HepG2 (cell line): ENCODE results near the gene P2RY2. TPM values are rescaled to one million over a fixed set of nuclear protein-coding genes. Genes with fewer than 3 reads are reported as not detected.

Experiments used
- AGO2 ChIP-seq: fragments of 200-400 bp; formaldehyde crosslinking; optimal IDR thresholded peaks from 2 replicates; pipeline ENCODE3; 2017; ENCODE audit warnings: mild to moderate bottlenecking, low read depth, low read length, moderate library complexity
- KLF12 ChIP-seq: sonication (generic); formaldehyde crosslinking; IDR thresholded peaks from 2 replicates; pipeline ENCODE4 v1.4.0; 2020; ENCODE audit warnings: missing genetic modification reagents, borderline replicate concordance
- MAZ ChIP-seq, 2 experiments: sonication (generic) in 1 of 2; formaldehyde crosslinking in 1 of 2; IDR thresholded peaks; 2 replicates each; pipeline versions ENCODE4 v1.5.0 to v1.6.1; 2012 to 2020; ENCODE audit warnings: low read depth in 2 of 2, mild to moderate bottlenecking in 2 of 2, borderline replicate concordance in 1 of 2, improper control_type of control experiment in 1 of 2, low read length in 1 of 2, missing genetic modification reagents in 1 of 2, moderate library complexity in 1 of 2
- NR2C2 ChIP-seq: sonication (generic); formaldehyde crosslinking; IDR thresholded peaks from 2 replicates; pipeline ENCODE4 v1.4.0; 2020; ENCODE audit warnings: missing genetic modification reagents, mild to moderate bottlenecking, moderate library complexity, borderline replicate concordance
- SPEN ChIP-seq: sonication (generic); formaldehyde crosslinking; IDR thresholded peaks from 2 replicates; pipeline ENCODE4 v1.5.1; 2020; ENCODE audit warnings: low read depth, mild to moderate bottlenecking, missing genetic modification reagents
- SRY ChIP-seq: sonication (generic); formaldehyde crosslinking; IDR thresholded peaks from 2 replicates; pipeline ENCODE4 v1.8.0; 2022; ENCODE audit warnings: mild to moderate bottlenecking, missing genetic modification reagents
- TAF15 ChIP-seq: fragments of 200-400 bp; formaldehyde crosslinking; IDR thresholded peaks from one replicate; pipeline ENCODE4 v1.6.1; 2018; ENCODE audit warnings: mild to moderate bottlenecking, low read depth, low read length; ENCODE audit not compliant: poor library complexity, severe bottlenecking
- TBX3 ChIP-seq: fragments of 450-650 bp; IDR thresholded peaks from 2 replicates; pipeline ENCODE4 v1.6.1; 2017; ENCODE audit warnings: antibody characterized with exemption, mild to moderate bottlenecking, inconsistent platforms, borderline replicate concordance
- WIZ ChIP-seq: sonication (generic); formaldehyde crosslinking; IDR thresholded peaks from 2 replicates; pipeline ENCODE4 v1.5.1; 2020; ENCODE audit warnings: mild to moderate bottlenecking, missing genetic modification reagents
- YEATS4 ChIP-seq: sonication (generic); formaldehyde crosslinking; IDR thresholded peaks from 2 replicates; pipeline ENCODE4 v1.4.0; 2020; ENCODE audit warnings: missing genetic modification reagents, borderline replicate concordance
- ZBTB20 ChIP-seq: sonication (generic); formaldehyde crosslinking; IDR thresholded peaks from 2 replicates; pipeline ENCODE4 v1.8.1; 2023; ENCODE audit warnings: missing genetic modification reagents, low read depth, mild to moderate bottlenecking, borderline replicate concordance
- ZIK1 ChIP-seq: sonication (generic); formaldehyde crosslinking; IDR thresholded peaks from 2 replicates; pipeline ENCODE4 v1.5.0; 2020; ENCODE audit warnings: mild to moderate bottlenecking, low read depth, missing genetic modification reagents, borderline replicate concordance
- ZNF232 ChIP-seq: sonication (generic); formaldehyde crosslinking; IDR thresholded peaks from 2 replicates; pipeline ENCODE4 v1.4.0; 2020; ENCODE audit warnings: missing genetic modification reagents, borderline replicate concordance
- ZNF263 ChIP-seq: sonication (generic); formaldehyde crosslinking; IDR thresholded peaks from 2 replicates; pipeline ENCODE4 v1.4.0; 2020; ENCODE audit warnings: missing genetic modification reagents
- ZNF382 ChIP-seq: sonication (generic); formaldehyde crosslinking; IDR thresholded peaks from 2 replicates; pipeline ENCODE4 v1.5.0; 2020; ENCODE audit warnings: missing genetic modification reagents, mild to moderate bottlenecking, borderline replicate concordance
- ZNF547 ChIP-seq: sonication (generic); formaldehyde crosslinking; IDR thresholded peaks from 2 replicates; pipeline ENCODE4 v1.5.1; 2020; ENCODE audit warnings: mild to moderate bottlenecking, missing genetic modification reagents
- ZNF709 ChIP-seq: sonication (generic); formaldehyde crosslinking; IDR thresholded peaks from 2 replicates; pipeline ENCODE4 v1.5.0; 2020; ENCODE audit warnings: mild to moderate bottlenecking, missing genetic modification reagents
- ZNF761 ChIP-seq: sonication (generic); formaldehyde crosslinking; conservative IDR thresholded peaks from 2 replicates; pipeline ENCODE4 v1.4.0; 2020; ENCODE audit warnings: mild to moderate bottlenecking, missing genetic modification reagents
- ZNF777 ChIP-seq: sonication (generic); formaldehyde crosslinking; IDR thresholded peaks from 2 replicates; pipeline ENCODE4 v1.4.0; 2020; ENCODE audit warnings: missing genetic modification reagents
- polyA plus RNA-seq, 8 experiments: library from polyadenylated mRNA; depleted of rRNA in 3 of 8; stranded (reverse) in 7 of 8; unstranded in 1 of 8; fragments of >200 nt; fragmentation: Illumina TruSeq in 4 of 8; extraction: Trizol in 4 of 8; gene quantifications; 2 replicates each; pipeline versions ENCODE4 v1.2.1 to v1.2.3, GENCODE V29; 2011 to 2016; ENCODE audit warnings: low read depth in 4 of 8, missing spikeins in 1 of 8, mixed read lengths in 1 of 8; ENCODE audit not compliant: insufficient read depth in 1 of 8
- total RNA-seq, 5 experiments: library from RNA; depleted of rRNA; stranded (reverse); fragments of >200 nt; fragmentation: Illumina TruSeq; extraction: Trizol; gene quantifications; 2 replicates each; pipeline ENCODE4 v1.2.3, GENCODE V29; 2016; ENCODE audit warnings: low read depth in 1 of 5
- TF ChIP-seq, protein P1 (sequence below): sonication (generic); formaldehyde crosslinking; IDR thresholded peaks from 2 replicates; pipeline ENCODE4 v1.9.0; 2021; ENCODE audit warnings: missing genetic modification reagents, borderline replicate concordance
- TF ChIP-seq, protein P2 (sequence below): sonication (generic); formaldehyde crosslinking; IDR thresholded peaks from 2 replicates; pipeline ENCODE4 v1.8.0; 2022; ENCODE audit warnings: mild to moderate bottlenecking, missing genetic modification reagents, moderate library complexity
- TF ChIP-seq, protein P3 (sequence below): sonication (generic); formaldehyde crosslinking; IDR thresholded peaks from 2 replicates; pipeline ENCODE4 v1.5.1; 2020; ENCODE audit warnings: missing genetic modification reagents, mild to moderate bottlenecking, borderline replicate concordance
- TF ChIP-seq, protein P4 (sequence below): sonication (generic); formaldehyde crosslinking; IDR thresholded peaks from 2 replicates; pipeline ENCODE4 v1.5.0; 2020; ENCODE audit warnings: missing genetic modification reagents

The P2RY2 gene
- total and polyA plus RNA-seq, 2 of the 13 experiments (the other 11 are each of a cell fraction or from before 2014, with no cell fraction given) = 0.95 to 3.1 TPM

DNA sequence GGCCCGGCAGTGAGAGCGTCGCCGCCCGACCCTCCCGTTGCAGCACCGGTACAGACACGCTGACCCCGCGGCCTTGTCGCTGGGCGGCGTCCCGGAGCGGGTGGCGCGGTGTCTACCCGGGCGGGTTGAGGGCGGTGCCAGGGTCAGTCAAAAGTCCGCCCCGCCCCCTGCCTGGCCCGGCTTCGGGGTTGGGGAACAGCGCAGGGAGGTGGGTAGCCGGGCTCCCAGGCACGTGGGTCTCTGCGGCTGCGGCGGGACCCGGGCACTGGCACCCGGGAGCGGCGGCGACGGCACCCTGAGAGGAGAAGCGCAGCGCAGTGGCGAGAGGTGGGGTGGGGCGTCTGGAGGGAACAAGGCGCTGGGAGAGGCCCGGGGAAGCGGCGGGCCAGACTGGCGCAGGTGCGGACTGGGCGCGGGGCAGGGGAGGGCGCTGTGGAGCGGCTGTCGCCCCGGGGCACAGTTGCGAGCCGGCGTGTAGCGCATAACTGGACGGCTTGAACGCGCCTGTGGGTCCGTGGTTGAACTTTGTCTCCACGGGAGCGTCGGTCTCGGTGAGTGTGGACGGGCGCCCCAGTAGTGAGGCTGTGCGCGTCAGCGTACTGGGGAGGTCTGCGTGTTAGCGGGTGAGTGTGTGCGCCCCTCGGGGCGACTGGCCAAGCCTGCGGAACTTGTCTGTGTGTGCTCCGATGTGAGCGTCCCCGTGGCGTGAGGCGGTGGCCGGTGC lies at the start of gene P2RY2 (continued):
- TF ChIP-seq, protein P1, sequence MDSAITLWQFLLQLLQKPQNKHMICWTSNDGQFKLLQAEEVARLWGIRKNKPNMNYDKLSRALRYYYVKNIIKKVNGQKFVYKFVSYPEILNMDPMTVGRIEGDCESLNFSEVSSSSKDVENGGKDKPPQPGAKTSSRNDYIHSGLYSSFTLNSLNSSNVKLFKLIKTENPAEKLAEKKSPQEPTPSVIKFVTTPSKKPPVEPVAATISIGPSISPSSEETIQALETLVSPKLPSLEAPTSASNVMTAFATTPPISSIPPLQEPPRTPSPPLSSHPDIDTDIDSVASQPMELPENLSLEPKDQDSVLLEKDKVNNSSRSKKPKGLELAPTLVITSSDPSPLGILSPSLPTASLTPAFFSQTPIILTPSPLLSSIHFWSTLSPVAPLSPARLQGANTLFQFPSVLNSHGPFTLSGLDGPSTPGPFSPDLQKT = no peak
- TF ChIP-seq ZNF777 (CRISPR knock-in tag) = peak; percentile 95
- TF ChIP-seq MAZ (IDR thresholded peaks at IDR 0.05; ENCODE audit: borderline replicate concordance, low read depth, low read length) = 0 out of 2 replicates have a peak, but pooled peaks have one; percentile 20
- no peak for TF ChIP-seq MAZ (CRISPR knock-in tag; IDR thresholded peaks at IDR 0.05; ENCODE audit: low read depth)
- TF ChIP-seq ZNF232 (CRISPR knock-in tag) = peak; percentile 48; the same call in 1 of the 2 replicates
- peak; percentile 45; the same call in 1 of the 2 replicates for TF ChIP-seq SPEN
- no peak for TF ChIP-seq ZBTB20 (CRISPR knock-in tag)
- peak; percentile 48 for TF ChIP-seq AGO2
- TF ChIP-seq, protein P2, sequence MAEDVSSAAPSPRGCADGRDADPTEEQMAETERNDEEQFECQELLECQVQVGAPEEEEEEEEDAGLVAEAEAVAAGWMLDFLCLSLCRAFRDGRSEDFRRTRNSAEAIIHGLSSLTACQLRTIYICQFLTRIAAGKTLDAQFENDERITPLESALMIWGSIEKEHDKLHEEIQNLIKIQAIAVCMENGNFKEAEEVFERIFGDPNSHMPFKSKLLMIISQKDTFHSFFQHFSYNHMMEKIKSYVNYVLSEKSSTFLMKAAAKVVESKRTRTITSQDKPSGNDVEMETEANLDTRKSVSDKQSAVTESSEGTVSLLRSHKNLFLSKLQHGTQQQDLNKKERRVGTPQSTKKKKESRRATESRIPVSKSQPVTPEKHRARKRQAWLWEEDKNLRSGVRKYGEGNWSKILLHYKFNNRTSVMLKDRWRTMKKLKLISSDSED (CRISPR knock-in tag) = no peak
- peak; percentile 41 for TF ChIP-seq NR2C2
- TF ChIP-seq, protein P3, sequence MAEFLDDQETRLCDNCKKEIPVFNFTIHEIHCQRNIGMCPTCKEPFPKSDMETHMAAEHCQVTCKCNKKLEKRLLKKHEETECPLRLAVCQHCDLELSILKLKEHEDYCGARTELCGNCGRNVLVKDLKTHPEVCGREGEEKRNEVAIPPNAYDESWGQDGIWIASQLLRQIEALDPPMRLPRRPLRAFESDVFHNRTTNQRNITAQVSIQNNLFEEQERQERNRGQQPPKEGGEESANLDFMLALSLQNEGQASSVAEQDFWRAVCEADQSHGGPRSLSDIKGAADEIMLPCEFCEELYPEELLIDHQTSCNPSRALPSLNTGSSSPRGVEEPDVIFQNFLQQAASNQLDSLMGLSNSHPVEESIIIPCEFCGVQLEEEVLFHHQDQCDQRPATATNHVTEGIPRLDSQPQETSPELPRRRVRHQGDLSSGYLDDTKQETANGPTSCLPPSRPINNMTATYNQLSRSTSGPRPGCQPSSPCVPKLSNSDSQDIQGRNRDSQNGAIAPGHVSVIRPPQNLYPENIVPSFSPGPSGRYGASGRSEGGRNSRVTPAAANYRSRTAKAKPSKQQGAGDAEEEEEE (CRISPR knock-in tag) = no peak
- 0 out of 2 replicates have a peak, but pooled peaks have one; percentile 50 for TF ChIP-seq WIZ (CRISPR knock-in tag)
- peak; percentile 91 for TF ChIP-seq ZNF709 (CRISPR knock-in tag)
- TF ChIP-seq ZNF263 (CRISPR knock-in tag) = 0 out of 2 replicates have a peak, but pooled peaks have one; percentile 42
- TF ChIP-seq, protein P4, sequence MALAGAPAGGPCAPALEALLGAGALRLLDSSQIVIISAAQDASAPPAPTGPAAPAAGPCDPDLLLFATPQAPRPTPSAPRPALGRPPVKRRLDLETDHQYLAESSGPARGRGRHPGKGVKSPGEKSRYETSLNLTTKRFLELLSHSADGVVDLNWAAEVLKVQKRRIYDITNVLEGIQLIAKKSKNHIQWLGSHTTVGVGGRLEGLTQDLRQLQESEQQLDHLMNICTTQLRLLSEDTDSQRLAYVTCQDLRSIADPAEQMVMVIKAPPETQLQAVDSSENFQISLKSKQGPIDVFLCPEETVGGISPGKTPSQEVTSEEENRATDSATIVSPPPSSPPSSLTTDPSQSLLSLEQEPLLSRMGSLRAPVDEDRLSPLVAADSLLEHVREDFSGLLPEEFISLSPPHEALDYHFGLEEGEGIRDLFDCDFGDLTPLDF (CRISPR knock-in tag) = 0 out of 2 replicates have a peak, but pooled peaks have one; percentile 48
- TF ChIP-seq ZNF547 (CRISPR knock-in tag) = peak; percentile 73
- TF ChIP-seq KLF12 (CRISPR knock-in tag) = 0 out of 2 replicates have a peak, but pooled peaks have one; percentile 74
- TF ChIP-seq TAF15 = no peak
- no peak for TF ChIP-seq YEATS4 (CRISPR knock-in tag)
- TF ChIP-seq ZIK1 (CRISPR knock-in tag) = no peak
- no peak for TF ChIP-seq ZNF382 (CRISPR knock-in tag)
- TF ChIP-seq TBX3 = no peak
- no peak for TF ChIP-seq SRY
- no peak for TF ChIP-seq ZNF761
